ENCODE data around the gene MEX3B.

MEX3B gene

GRCh38 chr15:82046666-82047452 lies 1.0 kb upstream of the MEX3B start (continued):
- TF ChIP-seq ZNF549 (tag by site-specific recombination; IDR thresholded peaks at IDR 0.05) (no peak), ZNF600 (tag by site-specific recombination; IDR thresholded peaks at IDR 0.05) (no peak; the same call in 1 of the 2 replicates), ZBTB7A (tag by site-specific recombination; IDR thresholded peaks at IDR 0.05; ENCODE audit: low read depth) (no peak), ZNF596 (tag by site-specific recombination; IDR thresholded peaks at IDR 0.05) (peak; percentile 63), ZBTB6 (tag by site-specific recombination; IDR thresholded peaks at IDR 0.05) (no peak), ZNF510 (tag by site-specific recombination; IDR thresholded peaks at IDR 0.05; ENCODE audit: insufficient replicate concordance) (no peak), ZNF571 (tag by site-specific recombination; IDR thresholded peaks at IDR 0.05) (no peak), ZNF777 (tag by site-specific recombination; IDR thresholded peaks at IDR 0.05; ENCODE audit: borderline replicate concordance) (peak; percentile 87), ZSCAN23 (tag by site-specific recombination; IDR thresholded peaks at IDR 0.05) (no peak), ZNF280D (tag by site-specific recombination; IDR thresholded peaks at IDR 0.05) (no peak), ZBTB8A (tag by site-specific recombination; IDR thresholded peaks at IDR 0.05) (peak; percentile 89), ZNF558 (tag by site-specific recombination; IDR thresholded peaks at IDR 0.05) (no peak), GFI1B (tag by site-specific recombination; IDR thresholded peaks at IDR 0.05) (no peak), ZNF362 (tag by site-specific recombination; IDR thresholded peaks at IDR 0.05) (no peak), ZNF785 (tag by site-specific recombination; IDR thresholded peaks at IDR 0.05) (no peak), HOXD13 (CRISPR knock-in tag; IDR thresholded peaks at IDR 0.05; ENCODE audit: borderline replicate concordance) (no peak), PBX3 (CRISPR knock-in tag; IDR thresholded peaks at IDR 0.05) (peak; percentile 87; the same call in 1 of the 2 replicates), ZNF266 (tag by site-specific recombination; IDR thresholded peaks at IDR 0.05; ENCODE audit: low read depth) (no peak), ZNF701 (tag by site-specific recombination; IDR thresholded peaks at IDR 0.05) (no peak), ZIC2 (tag by site-specific recombination; IDR thresholded peaks at IDR 0.05) (no peak), ZNF132 (tag by site-specific recombination; IDR thresholded peaks at IDR 0.05; ENCODE audit: borderline replicate concordance) (no peak), ZNF514 (tag by site-specific recombination; IDR thresholded peaks at IDR 0.05) (no peak), ZNF18 (tag by site-specific recombination; IDR thresholded peaks at IDR 0.05) (no peak), ZNF639 (tag by site-specific recombination; IDR thresholded peaks at IDR 0.05) (no peak), ZNF398 (tag by site-specific recombination; IDR thresholded peaks at IDR 0.05) (peak; percentile 88)

Measured in HEK293 (cell line).